GM18870 (cell line): ENCODE measurements around the gene ACTN2.

Experiments
- ATAC-seq: cut with Tn5 transposase; IDR thresholded peaks from one replicate; pipeline ENCODE4 v1.9.1; 2021; ENCODE audit warnings: moderate library complexity; ENCODE audit not compliant: unreplicated experiment

Gene ACTN2

GRCh38 chr1:236734141-236734765 lies 48.0 kb downstream of the ACTN2 start:
- ATAC-seq, result peak; percentile 54

DNA sequence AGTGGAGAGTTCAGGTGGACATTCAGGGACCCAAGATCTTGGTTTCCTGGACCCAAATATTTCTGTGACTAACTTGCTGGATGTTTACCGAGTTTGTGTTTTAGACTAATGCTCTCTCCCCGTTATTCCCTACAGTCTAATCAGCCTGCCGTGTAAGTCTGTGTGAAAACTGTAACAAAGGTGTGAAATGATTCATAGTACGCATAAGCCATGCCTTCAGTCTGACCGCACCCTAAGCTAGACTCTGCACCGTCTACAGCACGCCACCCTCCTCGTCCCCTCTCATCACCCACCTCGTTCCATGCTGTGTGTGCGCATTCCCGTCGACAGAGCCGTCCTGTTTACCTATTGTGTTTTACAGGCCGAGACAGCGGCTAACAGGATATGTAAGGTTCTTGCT lies 50.5 kb downstream of the ACTN2 start:
- ATAC-seq, result no peak

GRCh38 chr1:236741753-236742152 lies 55.5 kb downstream of the ACTN2 start:
- ATAC-seq, result no peak

GRCh38 chr1:236742421-236743160 lies 56.3 kb downstream of the ACTN2 start:
- no peak for ATAC-seq

DNA sequence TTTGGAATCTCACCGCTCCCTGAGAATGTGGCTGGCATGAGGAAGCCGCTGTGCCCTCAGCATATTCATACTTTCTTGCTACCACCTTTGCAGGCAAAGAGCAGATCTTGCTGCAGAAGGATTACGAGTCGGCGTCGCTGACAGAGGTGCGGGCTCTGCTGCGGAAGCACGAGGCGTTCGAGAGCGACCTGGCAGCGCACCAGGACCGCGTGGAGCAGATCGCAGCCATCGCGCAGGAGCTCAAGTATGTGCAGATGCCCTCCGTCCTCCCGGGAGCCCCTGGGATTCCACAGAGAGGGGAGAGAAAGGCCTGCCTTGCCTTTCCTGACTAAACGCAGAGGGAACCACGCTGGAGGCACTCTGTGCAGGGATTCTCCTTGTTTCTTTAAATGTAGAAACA lies 58.2 kb downstream of the ACTN2 start:
- no peak for ATAC-seq

DNA sequence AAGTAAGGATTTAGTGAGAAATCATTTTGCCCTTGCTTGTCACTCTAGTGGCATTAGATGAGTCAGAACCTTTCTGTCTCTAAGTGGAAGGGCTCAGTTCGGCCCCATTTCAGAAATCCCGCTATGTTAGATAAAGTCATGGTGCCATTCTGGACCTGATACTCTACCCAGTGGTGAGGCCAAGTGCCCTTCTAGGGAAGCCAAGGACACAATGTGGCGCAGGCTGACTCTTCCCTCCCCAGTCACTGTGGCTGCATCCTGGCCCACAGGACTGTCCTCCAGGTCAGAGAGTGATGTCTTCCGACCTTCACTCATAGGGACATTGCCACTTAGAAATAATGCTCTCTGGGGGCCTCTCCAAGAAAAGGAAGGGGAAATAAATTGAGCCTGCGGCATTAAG lies 60.5 kb downstream of the ACTN2 start:
- no peak for ATAC-seq

DNA sequence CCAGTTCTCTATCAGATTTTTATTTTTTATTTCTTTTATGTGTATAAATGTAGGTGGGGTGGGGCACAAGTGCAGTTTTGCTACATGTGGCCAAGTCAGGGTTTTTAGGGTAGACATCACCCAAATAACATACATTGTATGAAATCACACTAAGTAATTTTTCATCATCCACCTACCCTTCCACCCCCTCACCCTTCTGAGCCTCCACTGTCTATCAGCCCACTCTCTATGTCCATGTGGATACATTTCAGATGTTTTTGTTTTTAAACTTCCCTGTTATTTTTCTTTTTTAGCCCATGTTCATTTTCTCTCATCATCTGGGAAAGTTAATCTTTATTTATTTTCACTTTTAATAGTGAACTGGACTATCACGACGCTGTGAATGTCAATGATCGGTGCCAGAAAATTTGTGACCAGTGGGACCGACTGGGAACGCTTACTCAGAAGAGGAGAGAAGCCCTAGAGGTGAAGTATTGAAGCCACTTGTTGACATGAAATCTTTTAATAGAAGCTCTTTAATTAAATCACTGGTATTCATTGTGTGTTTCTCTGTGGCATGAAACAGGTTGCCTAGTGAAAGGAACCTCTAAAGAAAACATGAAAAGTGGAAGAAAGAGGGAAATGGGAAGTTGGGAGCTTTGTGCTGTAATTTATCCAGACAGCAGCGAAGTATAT lies 61.1 kb downstream of the ACTN2 start:
- no peak for ATAC-seq

DNA sequence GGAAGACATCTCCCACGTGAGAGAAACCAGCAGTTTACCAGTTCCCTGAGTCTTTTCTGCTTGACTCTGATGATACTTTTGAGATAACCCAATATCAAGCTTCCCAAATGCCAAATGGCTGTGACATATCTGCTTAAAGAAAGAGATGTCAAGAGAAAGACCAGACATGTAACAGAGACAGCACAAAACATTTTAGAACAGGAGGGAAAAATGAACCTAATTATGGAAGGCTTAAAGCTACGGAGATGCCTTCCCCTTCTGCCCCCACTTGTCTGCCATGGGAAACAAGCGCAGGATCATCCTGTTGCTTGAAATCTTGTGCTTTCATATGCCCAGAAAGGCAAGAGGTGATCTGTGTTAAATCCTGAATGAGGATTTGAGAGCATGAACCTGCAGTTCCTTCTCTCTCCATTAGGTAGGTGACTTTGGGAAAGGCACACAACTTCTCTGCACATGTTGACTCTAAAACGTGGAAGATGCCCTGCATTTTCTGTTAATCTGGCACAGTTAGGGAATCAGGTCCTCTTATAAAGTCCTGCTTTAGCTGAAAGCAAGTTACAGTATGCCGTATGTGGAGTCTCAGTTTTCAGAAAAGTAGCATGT lies 62.1 kb downstream of the ACTN2 start:
- no peak for ATAC-seq

DNA sequence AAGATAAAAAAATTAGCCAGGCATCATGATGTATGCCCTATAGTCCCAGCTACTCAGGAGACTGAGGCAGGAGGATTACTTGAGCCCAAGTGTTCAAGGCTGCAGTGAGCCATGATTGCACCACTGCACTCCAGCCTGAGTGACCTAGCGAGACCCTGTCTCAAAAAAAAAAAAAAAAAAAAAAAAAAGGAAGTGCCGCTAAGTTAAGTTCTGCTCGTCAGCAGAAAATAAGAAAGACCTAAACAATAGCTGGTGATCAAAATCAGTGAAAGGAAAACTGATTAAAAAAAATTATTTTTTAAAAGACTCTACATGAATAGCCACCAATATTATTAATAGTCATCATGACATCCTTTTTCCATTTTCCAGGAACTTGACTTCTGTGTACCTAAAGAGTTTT lies 64.6 kb downstream of the ACTN2 start:
- ATAC-seq, result no peak

DNA sequence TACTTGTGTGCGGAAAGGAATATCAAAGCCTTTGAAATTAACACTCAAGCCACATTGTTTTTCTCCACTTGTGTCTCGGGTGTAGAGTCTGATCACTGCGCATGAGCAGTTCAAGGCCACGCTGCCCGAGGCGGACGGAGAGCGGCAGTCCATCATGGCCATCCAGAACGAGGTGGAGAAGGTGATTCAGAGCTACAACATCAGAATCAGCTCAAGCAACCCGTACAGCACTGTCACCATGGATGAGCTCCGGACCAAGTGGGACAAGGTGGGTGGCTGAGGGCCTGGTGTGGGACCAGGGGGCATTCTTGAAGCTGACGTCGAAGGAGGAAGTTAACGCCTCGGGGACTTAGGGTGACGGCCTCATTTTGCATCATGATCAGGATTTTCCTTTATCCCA lies 65.1 kb downstream of the ACTN2 start:
- no peak for ATAC-seq

GRCh38 chr1:236751935-236752334 lies 65.6 kb downstream of the ACTN2 start:
- no peak for ATAC-seq

DNA sequence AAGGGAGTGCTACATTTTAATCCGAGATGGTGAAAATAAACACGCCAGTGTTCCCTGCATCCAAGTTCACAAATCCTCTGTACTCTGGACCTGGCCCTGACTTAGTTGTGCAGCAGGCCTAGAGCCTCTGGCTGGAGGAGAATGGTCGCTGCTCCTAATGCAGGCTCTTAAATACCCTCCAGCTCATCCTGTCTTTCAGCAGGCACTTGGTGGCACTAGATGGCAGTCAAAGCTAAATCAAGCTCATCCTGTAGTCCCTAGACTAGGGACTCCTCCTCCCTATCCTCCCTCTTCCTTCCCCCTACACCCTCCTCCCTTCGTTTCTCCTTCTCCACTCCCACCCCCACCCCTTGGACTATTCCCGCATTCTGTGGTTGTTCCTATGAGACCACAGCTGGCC lies 67.2 kb downstream of the ACTN2 start:
- ATAC-seq, result no peak

DNA sequence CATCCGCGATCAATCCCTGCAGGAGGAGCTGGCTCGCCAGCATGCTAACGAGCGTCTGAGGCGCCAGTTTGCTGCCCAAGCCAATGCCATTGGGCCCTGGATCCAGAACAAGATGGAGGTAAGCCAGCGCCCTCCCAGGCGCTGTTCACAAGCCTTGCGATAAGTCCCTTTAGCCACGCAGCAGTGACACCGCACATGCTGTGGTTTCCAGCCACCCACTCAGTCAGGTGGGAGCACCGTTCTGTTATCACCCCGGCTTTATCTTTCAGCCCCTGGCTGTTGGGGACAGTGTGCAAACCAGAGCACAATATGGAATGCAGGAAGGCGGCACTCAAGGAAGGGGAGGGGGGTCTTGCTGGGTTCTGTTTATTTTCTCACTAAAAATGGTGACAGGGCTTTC lies 67.7 kb downstream of the ACTN2 start:
- no peak for ATAC-seq

GRCh38 chr1:236754525-236755210 lies 68.4 kb downstream of the ACTN2 start:
- no peak for ATAC-seq

DNA sequence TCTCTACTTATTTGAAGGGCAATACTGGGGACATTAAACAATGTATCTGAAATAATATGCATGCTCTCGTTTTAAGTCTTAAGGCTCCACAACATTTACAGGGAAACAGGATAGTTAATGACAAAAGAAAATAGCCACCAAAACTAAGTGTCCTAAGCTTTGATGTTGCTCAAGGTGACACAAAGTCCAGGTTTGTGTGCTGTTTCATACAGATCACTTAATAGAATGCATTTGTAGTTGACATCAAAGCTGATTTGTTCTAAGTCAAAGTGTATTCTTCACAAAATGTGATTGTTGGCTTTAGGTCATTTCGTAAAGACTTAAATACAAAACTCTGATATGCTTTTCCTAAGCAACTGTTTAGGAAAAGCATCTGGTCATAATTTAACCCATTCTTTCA lies 71.3 kb downstream of the ACTN2 start:
- ATAC-seq, result no peak

- ATAC-seq, result peak; percentile 55
Measured at GRCh38 chr1:236759252-236759859, 73.1 kb downstream of the ACTN2 start.

GRCh38 chr1:236760480-236760879 lies 74.2 kb downstream of the ACTN2 start:
- ATAC-seq, result no peak

DNA sequence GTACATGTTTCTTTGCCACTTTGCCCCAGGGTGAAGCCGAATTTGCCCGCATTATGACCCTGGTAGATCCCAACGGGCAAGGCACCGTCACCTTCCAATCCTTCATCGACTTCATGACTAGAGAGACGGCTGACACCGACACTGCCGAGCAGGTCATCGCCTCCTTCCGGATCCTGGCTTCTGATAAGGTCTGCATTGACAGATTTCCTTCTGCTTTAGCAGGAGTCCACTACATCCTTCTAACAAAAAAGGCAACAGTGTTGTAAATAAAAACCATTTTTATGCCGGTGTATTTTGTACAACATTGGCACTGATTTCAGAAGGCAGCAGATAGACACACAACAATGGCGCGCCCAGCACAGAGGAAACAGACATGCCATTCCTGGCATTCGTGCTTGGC lies 74.7 kb downstream of the ACTN2 start:
- no peak for ATAC-seq

- no peak for ATAC-seq
Measured at GRCh38 chr1:236761397-236762132, 75.3 kb downstream of the ACTN2 start.

DNA sequence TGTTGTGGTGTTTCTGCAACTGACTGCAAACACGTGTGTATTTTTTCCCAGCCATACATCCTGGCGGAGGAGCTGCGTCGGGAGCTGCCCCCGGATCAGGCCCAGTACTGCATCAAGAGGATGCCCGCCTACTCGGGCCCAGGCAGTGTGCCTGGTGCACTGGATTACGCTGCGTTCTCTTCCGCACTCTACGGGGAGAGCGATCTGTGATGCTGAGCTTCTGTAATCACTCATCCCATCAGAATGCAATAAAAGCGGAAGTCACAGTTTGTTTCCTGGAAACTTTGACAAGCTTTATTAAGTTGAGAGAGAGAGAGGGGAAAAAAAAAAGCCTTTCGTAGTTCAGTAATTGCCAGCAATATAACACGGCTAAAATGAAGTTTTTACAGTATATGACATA lies 76.1 kb downstream of the ACTN2 start:
- ATAC-seq, result no peak
